ENCODE data around the gene KCNIP4.

The KCNIP4 gene

GRCh38 chr4:21901281-21901680 lies 47.3 kb downstream of the KCNIP4 start:
- DNase-seq (ENCODE audit: low read depth in 2 of 2), result no peak

- DNase-seq (ENCODE audit: low read depth in 2 of 2), result no peak
These were observed 48.4 kb downstream of the KCNIP4 start for GRCh38 chr4:21900211-21900610.

GRCh38 chr4:21898101-21898500 lies 50.5 kb downstream of the KCNIP4 start:
- no peak for DNase-seq (ENCODE audit: low read depth in 2 of 2)

GRCh38 chr4:21896767-21897166 lies 51.8 kb downstream of the KCNIP4 start:
- no peak for DNase-seq (ENCODE audit: low read depth in 2 of 2)

- DNase-seq (ENCODE audit: low read depth in 2 of 2), result no peak
These were observed 55.4 kb downstream of the KCNIP4 start for GRCh38 chr4:21893136-21893535.

- DNase-seq (ENCODE audit: low read depth in 2 of 2), result no peak
These were observed 58.3 kb downstream of the KCNIP4 start for GRCh38 chr4:21890231-21890630.

- no peak for DNase-seq (ENCODE audit: low read depth in 2 of 2)
These were observed 60.2 kb downstream of the KCNIP4 start for GRCh38 chr4:21888195-21888976.

GRCh38 chr4:21887481-21887880 lies 61.1 kb downstream of the KCNIP4 start:
- no peak for DNase-seq (ENCODE audit: low read depth in 2 of 2)

- DNase-seq (ENCODE audit: low read depth in 2 of 2), result no peak
These were observed 62.8 kb downstream of the KCNIP4 start for GRCh38 chr4:21885770-21886169.

- no peak for DNase-seq (ENCODE audit: low read depth in 2 of 2)
These were observed 63.3 kb downstream of the KCNIP4 start for GRCh38 chr4:21885241-21885640.

GRCh38 chr4:21884615-21885014 lies 64.0 kb downstream of the KCNIP4 start:
- DNase-seq (ENCODE audit: low read depth in 2 of 2), result no peak

- no peak for DNase-seq (ENCODE audit: low read depth in 2 of 2)
These were observed 66.3 kb downstream of the KCNIP4 start for GRCh38 chr4:21882051-21882839.

GRCh38 chr4:21879187-21879586 lies 69.4 kb downstream of the KCNIP4 start:
- DNase-seq (ENCODE audit: low read depth in 2 of 2), result no peak

GRCh38 chr4:21876711-21877110 lies 71.9 kb downstream of the KCNIP4 start:
- DNase-seq (ENCODE audit: low read depth in 2 of 2), result no peak

- DNase-seq (ENCODE audit: low read depth in 2 of 2), result no peak
These were observed 75.4 kb downstream of the KCNIP4 start for GRCh38 chr4:21873145-21873544.

GRCh38 chr4:21872101-21872500 lies 76.5 kb downstream of the KCNIP4 start:
- DNase-seq (ENCODE audit: low read depth in 2 of 2), result no peak

- DNase-seq (ENCODE audit: low read depth in 2 of 2), result no peak
These were observed 78.4 kb downstream of the KCNIP4 start for GRCh38 chr4:21869978-21870745.

GRCh38 chr4:21864686-21865085 lies 83.9 kb downstream of the KCNIP4 start:
- DNase-seq (ENCODE audit: low read depth in 2 of 2), result no peak

- DNase-seq (ENCODE audit: low read depth in 2 of 2), result no peak
These were observed 85.7 kb downstream of the KCNIP4 start for GRCh38 chr4:21862917-21863316.

- no peak for DNase-seq (ENCODE audit: low read depth in 2 of 2)
These were observed 89.6 kb downstream of the KCNIP4 start for GRCh38 chr4:21858971-21859370.

GRCh38 chr4:21856754-21857153 lies 91.8 kb downstream of the KCNIP4 start:
- DNase-seq (ENCODE audit: low read depth in 2 of 2), result no peak

- DNase-seq (ENCODE audit: low read depth in 2 of 2), result no peak
These were observed 92.3 kb downstream of the KCNIP4 start for GRCh38 chr4:21856301-21856700.

Data from stimulated activated CD4-positive, alpha-beta T cell treated with anti-CD3 and anti-CD28 coated beads, Interleukin-15, amount 100 ng/mL, for 48 hours (primary cell).